Activated T-cell treated with anti-CD3 and anti-CD28 coated beads, Interleukin-2, amount 50 U/mL, for 24 hours (primary cell): ENCODE data around the gene SLC25A33.
A peak's percentile ranks its signal among the peaks of the same experiment; 100 is the strongest.

ENCODE experiments used
- DNase-seq: peaks from one replicate; pipeline ENCODE4 v3.0.0-alpha.2; 2020
- H3K27ac Mint-ChIP-seq: 2 replicates; pipeline ENCODE4 v1.8.0; 2020; ENCODE audit warnings: mild to moderate bottlenecking, mixed read lengths
- H3K27me3 Mint-ChIP-seq: 2 replicates; pipeline ENCODE4 v1.8.0; 2020; ENCODE audit warnings: mixed read lengths
- H3K36me3 Mint-ChIP-seq: 2 replicates; pipeline ENCODE4 v1.8.0; 2020; ENCODE audit warnings: low read depth, mixed read lengths
- H3K4me1 Mint-ChIP-seq: 2 replicates; pipeline ENCODE4 v1.8.0; 2020; ENCODE audit warnings: low read depth, mixed read lengths
- H3K4me3 Mint-ChIP-seq: 2 replicates; pipeline ENCODE4 v1.8.0; 2020; ENCODE audit warnings: mild to moderate bottlenecking, moderate library complexity, mixed read lengths
- H3K9me3 Mint-ChIP-seq: 2 replicates; pipeline ENCODE4 v1.8.0; 2020; ENCODE audit warnings: mixed read lengths

The SLC25A33 gene

GRCh38 chr1:9629445-9630201 lies 90.4 kb downstream of the SLC25A33 start:
- H3K4me3 Mint-ChIP-seq = peak overlapping the region; percentile 89
- no peaks in the 10 kb centered on the region for H3K27me3 Mint-ChIP-seq
- H3K27ac Mint-ChIP-seq = peak overlapping the region; percentile 96
- H3K9me3 Mint-ChIP-seq = no peaks in the 10 kb centered on the region
- H3K4me1 Mint-ChIP-seq = peaks cover 75% of the 10 kb centered on the region
- H3K36me3 Mint-ChIP-seq = peaks cover 50% of the 10 kb centered on the region
- peak; percentile 84 for DNase-seq

GRCh38 chr1:9630331-9631111 lies 91.3 kb downstream of the SLC25A33 start:
- DNase-seq = peak; percentile 66
- peaks cover 84% of the 10 kb centered on the region for H3K4me1 Mint-ChIP-seq
- H3K4me3 Mint-ChIP-seq = peak overlapping the region; percentile 89
- H3K9me3 Mint-ChIP-seq = no peaks in the 10 kb centered on the region
- peak overlapping the region; percentile 96 for H3K27ac Mint-ChIP-seq
- H3K36me3 Mint-ChIP-seq = peaks cover 59% of the 10 kb centered on the region
- no peaks in the 10 kb centered on the region for H3K27me3 Mint-ChIP-seq

- no peaks in the 10 kb centered on the region for H3K9me3 Mint-ChIP-seq
- peak overlapping the region; percentile 89 for H3K4me3 Mint-ChIP-seq
- H3K27me3 Mint-ChIP-seq = no peaks in the 10 kb centered on the region
- peaks cover 67% of the 10 kb centered on the region for H3K36me3 Mint-ChIP-seq
- H3K4me1 Mint-ChIP-seq = peaks cover 80% of the 10 kb centered on the region
- peak overlapping the region; percentile 96 for H3K27ac Mint-ChIP-seq
- DNase-seq = no peak
These were observed 92.3 kb downstream of the SLC25A33 start for GRCh38 chr1:9631613-9632012.

- H3K4me3 Mint-ChIP-seq = peak overlapping the region; percentile 29
- H3K36me3 Mint-ChIP-seq = peaks cover 77% of the 10 kb centered on the region
- H3K27me3 Mint-ChIP-seq = no peaks in the 10 kb centered on the region
- no peak for DNase-seq
- peaks cover 74% of the 10 kb centered on the region for H3K4me1 Mint-ChIP-seq
- H3K9me3 Mint-ChIP-seq = no peaks in the 10 kb centered on the region
- H3K27ac Mint-ChIP-seq = peak overlapping the region; percentile 69
These were observed 94.2 kb downstream of the SLC25A33 start for GRCh38 chr1:9633493-9633892.

GRCh38 chr1:9634582-9634981 lies 95.3 kb downstream of the SLC25A33 start:
- Mint-ChIP-seq H3K27me3 (no peaks in the 10 kb centered on the region), H3K9me3 (no peaks in the 10 kb centered on the region), H3K4me3 (no peak overlapping the region), H3K27ac (peak overlapping the region; percentile 65), H3K36me3 (peaks cover 79% of the 10 kb centered on the region), H3K4me1 (peaks cover 76% of the 10 kb centered on the region)
- DNase-seq = no peak
